HCT116 (cell line): ENCODE data around the gene WDR37.

ENCODE experiments used
- CBX3 ChIP-seq: IDR thresholded peaks from 2 replicates; pipeline ENCODE4 v1.6.1; 2012; ENCODE audit warnings: low read depth
- CTCF ChIP-seq, 3 experiments: fragments of 200-600 bp in 1 of 3; sonication (generic) in 1 of 3; IDR thresholded peaks in 2 of 3; conservative IDR thresholded peaks in 1 of 3; 2 replicates each; pipeline ENCODE4 v1.5.1; 2012 to 2017; ENCODE audit warnings: low read depth in 2 of 3, low read length in 2 of 3, antibody characterized with exemption in 1 of 3, borderline replicate concordance in 1 of 3, control low read depth in 1 of 3, mild to moderate bottlenecking in 1 of 3, mixed read lengths in 1 of 3, mixed run types in 1 of 3, moderate library complexity in 1 of 3; ENCODE audit not compliant: insufficient read depth in 1 of 3
- MAX ChIP-seq: IDR thresholded peaks from 2 replicates; pipeline ENCODE4 v1.6.1; 2012
- POLR2A ChIP-seq: IDR thresholded peaks from 2 replicates; pipeline ENCODE4 v1.7.0; 2011; ENCODE audit warnings: borderline replicate concordance; ENCODE audit not compliant: insufficient read depth, insufficient read length; ENCODE audit errors: extremely low read depth
- REST ChIP-seq: IDR thresholded peaks from 2 replicates; pipeline ENCODE4 v1.6.1; 2012; ENCODE audit warnings: low read depth
- ZBTB33 ChIP-seq: IDR thresholded peaks from 2 replicates; pipeline ENCODE4 v1.6.1; 2011; ENCODE audit warnings: mild to moderate bottlenecking, low read length, moderate library complexity; ENCODE audit not compliant: insufficient replicate concordance; ENCODE audit errors: extremely low read depth
- ZFX ChIP-seq: fragments of 450-650 bp; IDR thresholded peaks from 2 replicates; pipeline ENCODE4 v1.6.1; 2017
- ZNF274 ChIP-seq: fragments of 200-500 bp; sonication (Bioruptor generic); IDR thresholded peaks from 2 replicates; pipeline ENCODE4 v1.6.1; 2014; ENCODE audit warnings: mild to moderate bottlenecking, low read depth, low read length, inconsistent platforms

GRCh38 chr10:1158066-1158465, 101.9 kb downstream of the WDR37 start:
- no peak for TF ChIP-seq CTCF (IDR thresholded peaks at IDR 0.05 in 2 of 3, conservative IDR thresholded peaks at IDR 0.05 in 1 of 3; ENCODE audit: borderline replicate concordance in 1 of 3, insufficient read depth in 1 of 3, low read depth in 2 of 3, low read length in 2 of 3)
- TF ChIP-seq POLR2A = no peak
- no peak for TF ChIP-seq REST
- TF ChIP-seq ZFX = no peak
- TF ChIP-seq CBX3 = no peak
- no peak for TF ChIP-seq ZBTB33
- no peak for TF ChIP-seq ZNF274
- no peak for TF ChIP-seq MAX
